ES-I3 (cell line): ENCODE results near the gene CRHR1.
"Not testable (repeated sequence)": the region's sequence is repeated elsewhere in the genome, so short reads cannot be mapped to it uniquely, and the experiment has no call there.

Source experiments
- H3K36me3 ChIP-seq: 2 replicates; pipeline ENCODE4 v1.6.1; 2013; ENCODE audit warnings: mild to moderate bottlenecking, low read length, control low read depth, moderate library complexity; ENCODE audit not compliant: insufficient read depth
- H3K4me1 ChIP-seq: 2 replicates; pipeline ENCODE4 v1.6.1; 2013; ENCODE audit warnings: mild to moderate bottlenecking, control low read depth, low read length; ENCODE audit not compliant: insufficient read depth
- H3K9ac ChIP-seq: 2 replicates; pipeline ENCODE4 v1.6.1; 2013; ENCODE audit warnings: low read depth, mild to moderate bottlenecking, low read length, moderate library complexity
- H3K9me3 ChIP-seq: 2 replicates; pipeline ENCODE4 v1.6.1; 2013; ENCODE audit warnings: mild to moderate bottlenecking, low read length, moderate library complexity; ENCODE audit not compliant: control insufficient read depth, insufficient read depth

Gene CRHR1

GRCh38 chr17:45854209-45854608, 70.1 kb downstream of the CRHR1 start:
- Histone ChIP-seq H3K9me3 (no peaks in the 10 kb centered on the region), H3K36me3 (no peaks in the 10 kb centered on the region), H3K9ac (no peak overlapping the region), H3K4me1 (no peaks in the 10 kb centered on the region)

- no peaks in the 10 kb centered on the region for H3K4me1 ChIP-seq
- no peaks in the 10 kb centered on the region for H3K36me3 ChIP-seq
- no peak overlapping the region for H3K9ac ChIP-seq
- H3K9me3 ChIP-seq, result no peaks in the 10 kb centered on the region
Observed at GRCh38 chr17:45855691-45856336, 71.7 kb downstream of the CRHR1 start.

GRCh38 chr17:45857977-45858708, 74.0 kb downstream of the CRHR1 start:
- Histone ChIP-seq H3K9me3 (no peaks in the 10 kb centered on the region), H3K36me3 (no peaks in the 10 kb centered on the region), H3K9ac (no peak overlapping the region), H3K4me1 (no peaks in the 10 kb centered on the region)

- Histone ChIP-seq H3K36me3 (no peaks in the 10 kb centered on the region), H3K4me1 (peaks cover 15% of the 10 kb centered on the region), H3K9me3 (no peaks in the 10 kb centered on the region), H3K9ac (no peak overlapping the region)
Observed at GRCh38 chr17:45861165-45861564, 77.0 kb downstream of the CRHR1 start.

- not testable (repeated sequence) for H3K36me3 ChIP-seq, H3K9me3 ChIP-seq, H3K9ac ChIP-seq
- H3K4me1 ChIP-seq, result peaks cover 15% of the 10 kb centered on the region
Observed at GRCh38 chr17:45862127-45862526, 78.0 kb downstream of the CRHR1 start.

GRCh38 chr17:45863857-45864654, 79.9 kb downstream of the CRHR1 start:
- Histone ChIP-seq H3K4me1 (peaks cover 15% of the 10 kb centered on the region), H3K36me3 (no peaks in the 10 kb centered on the region), H3K9me3 (no peaks in the 10 kb centered on the region), H3K9ac (no peak overlapping the region)

- Histone ChIP-seq H3K9me3 (no peaks in the 10 kb centered on the region), H3K9ac (no peak overlapping the region), H3K4me1 (peaks cover 20% of the 10 kb centered on the region), H3K36me3 (no peaks in the 10 kb centered on the region)
Observed at GRCh38 chr17:45867171-45867570, 83.1 kb downstream of the CRHR1 start.

GRCh38 chr17:45867702-45868101, 83.6 kb downstream of the CRHR1 start:
- Histone ChIP-seq H3K4me1 (peaks cover 20% of the 10 kb centered on the region), H3K36me3 (no peaks in the 10 kb centered on the region), H3K9ac (no peak overlapping the region), H3K9me3 (no peaks in the 10 kb centered on the region)

GRCh38 chr17:45868276-45868675, 84.2 kb downstream of the CRHR1 start:
- no peaks in the 10 kb centered on the region for H3K9me3 ChIP-seq
- peaks cover 20% of the 10 kb centered on the region for H3K4me1 ChIP-seq
- no peaks in the 10 kb centered on the region for H3K36me3 ChIP-seq
- H3K9ac ChIP-seq, result no peak overlapping the region

- no peak overlapping the region for H3K9ac ChIP-seq
- H3K9me3 ChIP-seq, result no peaks in the 10 kb centered on the region
- no peaks in the 10 kb centered on the region for H3K36me3 ChIP-seq
- peaks cover 15% of the 10 kb centered on the region for H3K4me1 ChIP-seq
Observed at GRCh38 chr17:45869676-45870341, 85.7 kb downstream of the CRHR1 start.

GRCh38 chr17:45870342-45870974, 86.3 kb downstream of the CRHR1 start:
- Histone ChIP-seq H3K4me1 (peaks cover 9% of the 10 kb centered on the region), H3K9ac (no peak overlapping the region), H3K9me3 (no peaks in the 10 kb centered on the region)

GRCh38 chr17:45871718-45872117, 87.6 kb downstream of the CRHR1 start:
- H3K4me1 ChIP-seq, result peaks cover 5% of the 10 kb centered on the region; the same call in 1 of the 2 replicates
- no peak overlapping the region for H3K9ac ChIP-seq
- H3K9me3 ChIP-seq, result no peaks in the 10 kb centered on the region
- H3K36me3 ChIP-seq, result no peaks in the 10 kb centered on the region

More at GRCh38 chr17:45870342-45870974, 86.3 kb downstream of the CRHR1 start:
- H3K36me3 ChIP-seq, result no peaks in the 10 kb centered on the region

GRCh38 chr17:45873728-45874127, 89.6 kb downstream of the CRHR1 start:
- no peaks in the 10 kb centered on the region for H3K9me3 ChIP-seq
- H3K36me3 ChIP-seq, result no peaks in the 10 kb centered on the region
- H3K4me1 ChIP-seq, result peaks cover 5% of the 10 kb centered on the region; the same call in 1 of the 2 replicates
- no peak overlapping the region for H3K9ac ChIP-seq

- Histone ChIP-seq H3K9me3 (no peaks in the 10 kb centered on the region), H3K4me1 (peaks cover 5% of the 10 kb centered on the region; the same call in 1 of the 2 replicates), H3K9ac (no peak overlapping the region), H3K36me3 (no peaks in the 10 kb centered on the region)
Observed at GRCh38 chr17:45874151-45874550, 90.0 kb downstream of the CRHR1 start.
